HFF-Myc (cell line): ENCODE data around the gene MAPKAPK5.
"Not testable (repeated sequence)": the region's sequence is repeated elsewhere in the genome, so short reads cannot be mapped to it uniquely, and the experiment has no call there.

Source experiments
- DNase-seq: peaks from one replicate; pipeline ENCODE4 v3.0.0-alpha.2; 2011; ENCODE audit warnings: low read depth; ENCODE audit errors: extremely low read depth
- H3K4me3 ChIP-seq: replicated peaks from 2 replicates; pipeline ENCODE4 v1.5.1; 2011; ENCODE audit warnings: low read depth, mild to moderate bottlenecking, control low read depth, low read length
- CTCF ChIP-seq: IDR thresholded peaks from 2 replicates; pipeline ENCODE4 v1.5.1; 2012; ENCODE audit warnings: mild to moderate bottlenecking, low read depth, low read length, control low read depth; ENCODE audit errors: missing control alignments

The MAPKAPK5 gene

GRCh38 chr12:111806304-111806703 is 35.7 kb upstream of the MAPKAPK5 start:
- no peak for TF ChIP-seq CTCF
- DNase-seq = no peak
- no peak overlapping the region for H3K4me3 ChIP-seq

- no peak overlapping the region for H3K4me3 ChIP-seq
- no peak for TF ChIP-seq CTCF
- no peak for DNase-seq
Measured at GRCh38 chr12:111807232-111807631, 34.8 kb upstream of the MAPKAPK5 start.

GRCh38 chr12:111812881-111813741 is 28.9 kb upstream of the MAPKAPK5 start:
- H3K4me3 ChIP-seq = no peak overlapping the region
- peak; percentile 71 for TF ChIP-seq CTCF
- peak; percentile 67 for DNase-seq

GRCh38 chr12:111816065-111816615 is 25.9 kb upstream of the MAPKAPK5 start:
- no peak overlapping the region for H3K4me3 ChIP-seq
- no peak for DNase-seq
- no peak for TF ChIP-seq CTCF

GRCh38 chr12:111816898-111817297 is 25.1 kb upstream of the MAPKAPK5 start:
- DNase-seq, H3K4me3 ChIP-seq: not testable (repeated sequence)

- no peak for TF ChIP-seq CTCF
- no peak overlapping the region for H3K4me3 ChIP-seq
- DNase-seq = no peak
Measured at GRCh38 chr12:111818340-111818739, 23.7 kb upstream of the MAPKAPK5 start.

GRCh38 chr12:111819191-111820158 is 22.6 kb upstream of the MAPKAPK5 start:
- no peak for DNase-seq
- no peak for TF ChIP-seq CTCF

GRCh38 chr12:111820828-111821227 is 21.2 kb upstream of the MAPKAPK5 start:
- DNase-seq, H3K4me3 ChIP-seq: not testable (repeated sequence)

More at GRCh38 chr12:111819191-111820158, 22.6 kb upstream of the MAPKAPK5 start:
- no peak overlapping the region for H3K4me3 ChIP-seq
